ENCODE data around the gene UFC1. TPM values are rescaled to one million over a fixed set of nuclear protein-coding genes. Genes with fewer than 3 reads are reported as not detected.

UFC1 gene
- total RNA-seq, 2 donors from 2014 or later = 53.0 to 77.4 TPM

DNA sequence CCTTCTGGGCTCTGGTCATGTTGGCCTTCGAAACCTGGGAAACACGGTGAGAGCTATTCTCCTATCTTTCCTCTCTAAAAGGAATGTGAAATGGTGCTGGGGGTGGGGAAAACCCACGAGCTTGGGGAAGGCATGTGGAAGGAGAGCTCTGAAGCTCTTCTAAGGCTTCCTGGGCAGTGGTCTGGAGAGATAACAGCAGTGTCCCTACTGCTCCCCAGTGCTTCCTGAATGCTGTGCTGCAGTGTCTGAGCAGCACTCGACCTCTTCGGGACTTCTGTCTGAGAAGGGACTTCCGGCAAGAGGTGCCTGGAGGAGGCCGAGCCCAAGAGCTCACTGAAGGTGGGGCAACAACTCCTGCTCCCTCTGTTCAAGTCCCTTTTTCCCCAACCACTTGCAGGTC, 8.3 kb downstream of the UFC1 start:
- H3K4me1 ChIP-seq = peaks cover 0 to 47% of the 10 kb centered on the region in 2 donors
- no peaks in the 10 kb centered on the region for H3K27me3 ChIP-seq
- H3K4me3 ChIP-seq = no peak overlapping the region
- TF ChIP-seq, protein P1, sequence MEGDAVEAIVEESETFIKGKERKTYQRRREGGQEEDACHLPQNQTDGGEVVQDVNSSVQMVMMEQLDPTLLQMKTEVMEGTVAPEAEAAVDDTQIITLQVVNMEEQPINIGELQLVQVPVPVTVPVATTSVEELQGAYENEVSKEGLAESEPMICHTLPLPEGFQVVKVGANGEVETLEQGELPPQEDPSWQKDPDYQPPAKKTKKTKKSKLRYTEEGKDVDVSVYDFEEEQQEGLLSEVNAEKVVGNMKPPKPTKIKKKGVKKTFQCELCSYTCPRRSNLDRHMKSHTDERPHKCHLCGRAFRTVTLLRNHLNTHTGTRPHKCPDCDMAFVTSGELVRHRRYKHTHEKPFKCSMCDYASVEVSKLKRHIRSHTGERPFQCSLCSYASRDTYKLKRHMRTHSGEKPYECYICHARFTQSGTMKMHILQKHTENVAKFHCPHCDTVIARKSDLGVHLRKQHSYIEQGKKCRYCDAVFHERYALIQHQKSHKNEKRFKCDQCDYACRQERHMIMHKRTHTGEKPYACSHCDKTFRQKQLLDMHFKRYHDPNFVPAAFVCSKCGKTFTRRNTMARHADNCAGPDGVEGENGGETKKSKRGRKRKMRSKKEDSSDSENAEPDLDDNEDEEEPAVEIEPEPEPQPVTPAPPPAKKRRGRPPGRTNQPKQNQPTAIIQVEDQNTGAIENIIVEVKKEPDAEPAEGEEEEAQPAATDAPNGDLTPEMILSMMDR (IDR thresholded peaks at IDR 0.05) = no peak
- no peak overlapping the region for H3K27ac ChIP-seq
- DNase-seq (ENCODE audit: low spot score) = no peak
- H3K36me3 ChIP-seq = peaks cover 27% of the 10 kb centered on the region
- H3K9me3 ChIP-seq = no peaks in the 10 kb centered on the region

DNA sequence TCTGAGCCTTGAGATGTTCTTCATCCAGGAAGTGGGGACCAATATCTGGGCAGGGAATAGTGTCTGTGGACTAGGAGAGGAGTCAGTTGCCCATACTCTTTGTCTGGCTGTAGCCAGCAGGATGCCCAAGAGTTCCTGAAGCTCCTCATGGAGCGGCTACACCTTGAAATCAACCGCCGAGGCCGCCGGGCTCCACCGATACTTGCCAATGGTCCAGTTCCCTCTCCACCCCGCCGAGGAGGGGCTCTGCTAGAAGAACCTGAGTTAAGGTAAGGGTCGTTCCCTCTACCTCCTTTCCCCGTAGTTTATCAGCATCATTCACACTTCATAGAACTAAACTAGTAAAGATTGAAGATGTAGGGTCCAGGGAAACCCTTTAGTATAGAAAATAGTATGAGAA, 9.0 kb downstream of the UFC1 start:
- no peak overlapping the region for H3K27ac ChIP-seq
- TF ChIP-seq, protein P1 (IDR thresholded peaks at IDR 0.05) = no peak
- peaks cover 0 to 50% of the 10 kb centered on the region in 2 donors for H3K4me1 ChIP-seq
- H3K4me3 ChIP-seq = no peak overlapping the region
- H3K36me3 ChIP-seq = peaks cover 19% of the 10 kb centered on the region
- H3K27me3 ChIP-seq = no peaks in the 10 kb centered on the region
- no peak for DNase-seq (ENCODE audit: low spot score)
- H3K9me3 ChIP-seq = no peaks in the 10 kb centered on the region

DNA sequence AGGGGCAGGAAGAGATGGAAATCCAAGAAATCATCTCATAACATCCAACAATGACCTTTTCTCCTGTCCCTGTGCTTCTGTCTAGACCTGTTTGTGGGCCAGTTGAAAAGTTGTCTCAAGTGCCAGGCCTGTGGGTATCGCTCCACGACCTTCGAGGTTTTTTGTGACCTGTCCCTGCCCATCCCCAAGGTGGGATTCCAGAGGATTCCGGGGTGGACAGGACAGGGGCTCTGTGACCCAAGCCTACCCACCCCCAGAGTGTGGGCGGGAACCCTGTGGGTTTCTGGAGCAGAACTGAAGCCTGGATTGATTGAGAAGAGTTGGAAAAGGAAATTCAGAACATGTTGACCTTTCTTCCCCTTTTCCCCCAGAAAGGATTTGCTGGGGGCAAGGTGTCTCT, 10.0 kb downstream of the UFC1 start:
- peaks cover 17% of the 10 kb centered on the region for H3K36me3 ChIP-seq
- no peak overlapping the region for H3K4me3 ChIP-seq
- TF ChIP-seq, protein P1 (IDR thresholded peaks at IDR 0.05) = no peak
- H3K4me1 ChIP-seq = peaks cover 0 to 46% of the 10 kb centered on the region in 2 donors
- H3K27me3 ChIP-seq = no peaks in the 10 kb centered on the region
- no peaks in the 10 kb centered on the region for H3K9me3 ChIP-seq
- H3K27ac ChIP-seq = no peak overlapping the region
- DNase-seq (ENCODE audit: low spot score) = no peak

DNA sequence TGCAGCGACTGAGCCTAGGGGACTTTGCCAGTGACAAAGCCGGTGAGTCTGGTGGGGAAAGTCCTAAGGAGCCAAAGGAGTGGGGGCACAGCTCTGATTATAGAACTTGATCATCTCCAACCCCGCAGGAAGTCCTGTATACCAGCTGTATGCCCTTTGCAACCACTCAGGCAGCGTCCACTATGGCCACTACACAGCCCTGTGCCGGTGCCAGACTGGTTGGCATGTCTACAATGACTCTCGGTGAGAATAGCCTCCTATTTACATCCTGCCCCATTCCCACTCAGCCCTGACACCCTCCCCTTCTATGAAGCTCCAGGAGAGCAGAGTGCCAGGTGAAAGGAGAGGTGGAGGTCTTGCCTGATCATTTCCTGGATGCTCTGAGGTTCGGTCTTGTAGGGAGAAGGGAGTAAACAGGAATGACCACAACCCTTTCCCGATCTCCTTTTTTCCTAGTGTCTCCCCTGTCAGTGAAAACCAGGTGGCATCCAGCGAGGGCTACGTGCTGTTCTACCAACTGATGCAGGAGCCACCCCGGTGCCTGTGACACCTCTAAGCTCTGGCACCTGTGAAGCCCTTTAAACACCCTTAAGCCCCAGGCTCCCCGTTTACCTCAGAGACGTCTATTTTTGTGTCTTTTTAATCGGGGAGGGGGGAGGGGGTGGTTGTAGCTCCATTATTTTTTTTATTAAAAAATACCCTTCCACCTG, 11.3 kb downstream of the UFC1 start:
- H3K36me3 ChIP-seq = peaks cover 21% of the 10 kb centered on the region
- peak overlapping the region; percentile 84 to 89 for H3K27ac ChIP-seq
- peak overlapping the region; percentile 75 to 90 for H3K4me3 ChIP-seq
- no peaks in the 10 kb centered on the region for H3K27me3 ChIP-seq
- H3K9me3 ChIP-seq = no peaks in the 10 kb centered on the region
- no peak for DNase-seq (ENCODE audit: low spot score)
- TF ChIP-seq, protein P1 (IDR thresholded peaks at IDR 0.05) = no peak
- H3K4me1 ChIP-seq = peaks cover 0 to 38% of the 10 kb centered on the region in 2 donors

DNA sequence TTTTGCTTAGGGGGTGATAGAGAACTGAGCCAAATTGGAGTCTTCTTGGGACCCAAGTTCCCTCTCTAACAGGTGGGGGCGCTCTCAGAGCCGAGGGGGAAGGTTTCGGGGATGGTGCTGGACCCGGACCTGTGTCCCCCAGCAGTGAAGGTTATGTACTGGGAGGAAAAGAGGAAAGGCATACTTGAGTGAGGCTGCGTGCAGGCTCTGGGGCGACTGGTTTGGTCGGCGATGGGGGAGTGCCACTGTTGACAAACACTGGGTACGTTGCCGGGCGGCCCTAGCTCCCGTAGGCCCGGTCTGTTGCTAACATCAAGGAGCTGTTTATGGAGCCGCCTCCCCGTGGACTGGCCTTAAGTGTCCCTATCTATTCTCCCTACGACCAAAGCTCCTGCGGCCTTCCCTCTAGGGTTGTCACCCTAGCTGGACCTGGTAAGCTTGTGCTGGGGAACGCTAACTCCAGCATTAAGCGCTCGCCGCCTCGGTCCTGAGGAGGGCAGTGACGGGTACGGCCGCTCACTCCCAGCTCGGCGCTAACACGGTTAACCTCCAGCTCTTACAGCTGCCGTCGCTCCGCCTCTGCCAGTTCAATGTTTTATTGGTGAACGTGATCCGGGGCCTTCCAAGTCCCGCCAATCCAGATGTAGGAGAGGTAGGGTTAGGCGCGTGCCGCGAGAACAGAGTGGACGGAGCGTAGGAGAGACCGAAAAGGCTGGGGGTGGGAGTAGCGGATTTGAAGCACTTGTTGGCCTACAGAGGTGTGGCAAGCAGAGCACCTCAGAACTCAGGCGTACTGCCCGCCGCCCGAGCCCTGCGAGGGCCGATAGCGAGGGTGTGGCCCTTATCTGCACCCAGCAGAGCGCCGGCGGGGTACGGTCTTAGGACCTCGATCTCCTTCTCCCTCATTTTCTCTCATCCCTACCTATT, 12.2 kb downstream of the UFC1 start, which contains the start of gene PPOX:
Gene PPOX (plus strand): TSS at position 685 of the 927 bp plus-strand sequence. CDS start 422 bp downstream, outside the sequence.
- no peaks in the 10 kb centered on the region for H3K9me3 ChIP-seq
- peak within 1 kb of the TSS; percentile 75 to 90 for H3K4me3 ChIP-seq
- H3K27ac ChIP-seq = peak within 1 kb of the TSS; percentile 84 to 89
- peak; percentile 99 for DNase-seq (ENCODE audit: low spot score)
- peaks cover 0 to 28% of the 10 kb centered on the region in 2 donors for H3K4me1 ChIP-seq
- H3K27me3 ChIP-seq = no peaks in the 10 kb centered on the region
- H3K36me3 ChIP-seq = peaks cover 30% of the 10 kb centered on the region
- TF ChIP-seq, protein P1 (IDR thresholded peaks at IDR 0.05) = peak; percentile 37 to 61
